ENCODE results near the gene PTPRN2. TPM values are rescaled to one million over a fixed set of nuclear protein-coding genes. Genes with fewer than 3 reads are reported as not detected.
"Not testable (repeated sequence)": the region's sequence is repeated elsewhere in the genome, so short reads cannot be mapped to it uniquely, and the experiment has no call there.

PTPRN2 gene
- total and polyA plus RNA-seq, 8 donors: 12.2 to 49.2 (median 31.8) TPM

- no peak for ATAC-seq
- intact Hi-C loops (cut with DNase I): no loop called here
- TF ChIP-seq, protein P1, sequence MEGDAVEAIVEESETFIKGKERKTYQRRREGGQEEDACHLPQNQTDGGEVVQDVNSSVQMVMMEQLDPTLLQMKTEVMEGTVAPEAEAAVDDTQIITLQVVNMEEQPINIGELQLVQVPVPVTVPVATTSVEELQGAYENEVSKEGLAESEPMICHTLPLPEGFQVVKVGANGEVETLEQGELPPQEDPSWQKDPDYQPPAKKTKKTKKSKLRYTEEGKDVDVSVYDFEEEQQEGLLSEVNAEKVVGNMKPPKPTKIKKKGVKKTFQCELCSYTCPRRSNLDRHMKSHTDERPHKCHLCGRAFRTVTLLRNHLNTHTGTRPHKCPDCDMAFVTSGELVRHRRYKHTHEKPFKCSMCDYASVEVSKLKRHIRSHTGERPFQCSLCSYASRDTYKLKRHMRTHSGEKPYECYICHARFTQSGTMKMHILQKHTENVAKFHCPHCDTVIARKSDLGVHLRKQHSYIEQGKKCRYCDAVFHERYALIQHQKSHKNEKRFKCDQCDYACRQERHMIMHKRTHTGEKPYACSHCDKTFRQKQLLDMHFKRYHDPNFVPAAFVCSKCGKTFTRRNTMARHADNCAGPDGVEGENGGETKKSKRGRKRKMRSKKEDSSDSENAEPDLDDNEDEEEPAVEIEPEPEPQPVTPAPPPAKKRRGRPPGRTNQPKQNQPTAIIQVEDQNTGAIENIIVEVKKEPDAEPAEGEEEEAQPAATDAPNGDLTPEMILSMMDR (IDR thresholded peaks at IDR 0.05): no peak
- DNase-seq: no peak
- no peak overlapping the region for H3K27ac ChIP-seq
- no peaks in the 10 kb centered on the region for H3K9me3 ChIP-seq
- H3K27me3 ChIP-seq: peaks cover 0 to 3% (median 0%) of the 10 kb centered on the region in 4 donors
- no peak for FAIRE-seq
- H3K4me3 ChIP-seq: no peak overlapping the region
- no peaks in the 10 kb centered on the region for H3K36me3 ChIP-seq
- 57 to 63% methylated on average over 1 of the region's 1 CpG for WGBS, 2 donors
- H3K4me1 ChIP-seq: no peaks in the 10 kb centered on the region
These were observed 1082.0 kb downstream of the PTPRN2 start for GRCh38 chr7:157505646-157506045.

GRCh38 chr7:157503229-157503628 is 1084.4 kb downstream of the PTPRN2 start:
- no peak overlapping the region for H3K4me3 ChIP-seq
- H3K4me1 ChIP-seq: no peaks in the 10 kb centered on the region
- FAIRE-seq (no peak), DNase-seq (no peak), ATAC-seq (no peak)
- intact Hi-C loops (cut with DNase I): no loop called here
- no peaks in the 10 kb centered on the region for H3K9me3 ChIP-seq
- TF ChIP-seq, protein P1 (IDR thresholded peaks at IDR 0.05): no peak
- 34 to 40% methylated on average over 4 of the region's 4 CpGs for WGBS, 2 donors
- H3K27me3 ChIP-seq: peaks cover 0 to 3% (median 0%) of the 10 kb centered on the region in 4 donors
- H3K36me3 ChIP-seq: no peaks in the 10 kb centered on the region
- no peak overlapping the region for H3K27ac ChIP-seq

GRCh38 chr7:157502701-157503111 is 1084.9 kb downstream of the PTPRN2 start:
- Histone ChIP-seq H3K27me3 (peaks cover 0 to 3% (median 0%) of the 10 kb centered on the region in 4 donors), H3K9me3 (no peaks in the 10 kb centered on the region), H3K27ac (no peak overlapping the region), H3K4me1 (no peaks in the 10 kb centered on the region), H3K4me3 (no peak overlapping the region), H3K36me3 (no peaks in the 10 kb centered on the region)
- no peak for FAIRE-seq
- DNase-seq: peak in 1 of 6 donors; percentile 28
- intact Hi-C loops (cut with DNase I): no loop called here
- peak in 1 of 4 donors; percentile 56 for ATAC-seq
- 43 to 50% methylated on average over 12 of the region's 12 CpGs for WGBS, 2 donors
- TF ChIP-seq, protein P1 (IDR thresholded peaks at IDR 0.05): no peak

- FAIRE-seq (no peak), DNase-seq (no peak), ATAC-seq (no peak)
- no peaks in the 10 kb centered on the region for H3K9me3 ChIP-seq
- 77 to 81% methylated on average over 22 of the region's 22 CpGs for WGBS, 2 donors
- no peaks in the 10 kb centered on the region for H3K4me1 ChIP-seq
- TF ChIP-seq, protein P1 (IDR thresholded peaks at IDR 0.05): no peak
- no peaks in the 10 kb centered on the region for H3K36me3 ChIP-seq
- intact Hi-C loops (cut with DNase I): no loop called here
- no peak overlapping the region for H3K27ac ChIP-seq
- no peak overlapping the region for H3K4me3 ChIP-seq
- H3K27me3 ChIP-seq: no peaks in the 10 kb centered on the region
These were observed 1086.0 kb downstream of the PTPRN2 start for GRCh38 chr7:157501581-157501980.

DNA sequence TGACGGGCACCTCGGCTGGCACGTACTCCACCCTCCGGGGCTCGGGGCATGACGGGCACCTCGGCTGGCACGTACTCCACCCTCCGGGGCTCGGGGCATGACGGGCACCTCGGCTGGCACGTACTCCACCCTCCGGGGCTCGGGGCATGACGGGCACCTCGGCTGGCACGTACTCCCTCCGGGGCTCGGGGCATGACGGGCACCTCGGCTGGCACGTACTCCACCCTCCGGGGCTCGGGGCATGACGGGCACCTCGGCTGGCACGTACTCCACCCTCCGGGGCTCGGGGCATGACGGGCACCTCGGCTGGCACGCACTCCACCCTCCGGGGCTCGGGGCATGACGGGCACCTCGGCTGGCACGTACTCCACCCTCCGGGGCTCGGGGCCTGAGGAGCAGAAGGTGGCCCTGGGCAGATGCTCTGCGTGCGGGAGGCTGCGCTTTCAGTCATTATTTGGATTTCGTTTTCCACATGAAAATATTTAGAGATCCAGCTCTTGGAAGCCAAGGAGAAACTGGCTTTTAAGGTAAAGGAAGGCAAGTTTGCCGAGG is 1086.6 kb downstream of the PTPRN2 start:
- H3K27me3 ChIP-seq; ATAC-seq; FAIRE-seq; intact Hi-C loops (cut with DNase I); H3K36me3 ChIP-seq; H3K9me3 ChIP-seq; H3K4me3 ChIP-seq; H3K27ac ChIP-seq; H3K4me1 ChIP-seq; DNase-seq: not testable (repeated sequence)
- WGBS, 2 donors: 92 to 94% methylated on average over 32 to 35 of the region's 45 CpGs
